ENCODE measurements around the gene UBE2F.

Gene UBE2F

DNA sequence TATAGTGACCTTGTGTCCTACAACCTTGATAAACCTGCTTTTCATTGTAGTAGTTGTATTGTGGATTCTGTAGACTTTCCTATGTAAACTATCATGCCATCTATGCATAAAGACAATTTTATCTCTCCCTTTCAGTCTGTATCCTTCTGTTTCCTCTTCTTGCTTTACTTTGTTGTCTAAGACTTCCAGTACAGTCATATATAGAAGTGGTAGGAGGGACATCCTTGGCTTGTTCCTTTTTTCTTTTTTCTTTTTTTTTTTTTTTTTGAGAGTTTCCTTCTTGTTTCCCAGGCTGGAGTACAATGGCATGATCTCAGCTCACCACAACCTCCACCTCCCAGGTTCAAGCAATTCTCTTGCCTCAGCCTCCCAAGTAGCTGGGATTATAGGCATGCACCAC is 39.7 kb downstream of the UBE2F start:
- TF ChIP-seq RAD21 (IDR thresholded peaks at IDR 0.05; ENCODE audit: low read depth) (no peak), NFIC (IDR thresholded peaks at IDR 0.05) (no peak), EP300 (IDR thresholded peaks at IDR 0.05; ENCODE audit: borderline replicate concordance) (no peak), TCF12 (IDR thresholded peaks at IDR 0.05; ENCODE audit: low read depth) (no peak), TEAD4 (IDR thresholded peaks at IDR 0.05) (no peak), YY1 (IDR thresholded peaks at IDR 0.05; ENCODE audit: low read depth) (no peak), CEBPB (IDR thresholded peaks at IDR 0.05) (no peak), ZBTB7A (IDR thresholded peaks at IDR 0.05; ENCODE audit: low read depth) (no peak), TAF1 (IDR thresholded peaks at IDR 0.05; ENCODE audit: low read depth) (no peak), CREB1 (IDR thresholded peaks at IDR 0.05; ENCODE audit: low read depth) (no peak), FOXM1 (IDR thresholded peaks at IDR 0.05; ENCODE audit: borderline replicate concordance, low read depth) (no peak)
- TF ChIP-seq, protein P1, sequence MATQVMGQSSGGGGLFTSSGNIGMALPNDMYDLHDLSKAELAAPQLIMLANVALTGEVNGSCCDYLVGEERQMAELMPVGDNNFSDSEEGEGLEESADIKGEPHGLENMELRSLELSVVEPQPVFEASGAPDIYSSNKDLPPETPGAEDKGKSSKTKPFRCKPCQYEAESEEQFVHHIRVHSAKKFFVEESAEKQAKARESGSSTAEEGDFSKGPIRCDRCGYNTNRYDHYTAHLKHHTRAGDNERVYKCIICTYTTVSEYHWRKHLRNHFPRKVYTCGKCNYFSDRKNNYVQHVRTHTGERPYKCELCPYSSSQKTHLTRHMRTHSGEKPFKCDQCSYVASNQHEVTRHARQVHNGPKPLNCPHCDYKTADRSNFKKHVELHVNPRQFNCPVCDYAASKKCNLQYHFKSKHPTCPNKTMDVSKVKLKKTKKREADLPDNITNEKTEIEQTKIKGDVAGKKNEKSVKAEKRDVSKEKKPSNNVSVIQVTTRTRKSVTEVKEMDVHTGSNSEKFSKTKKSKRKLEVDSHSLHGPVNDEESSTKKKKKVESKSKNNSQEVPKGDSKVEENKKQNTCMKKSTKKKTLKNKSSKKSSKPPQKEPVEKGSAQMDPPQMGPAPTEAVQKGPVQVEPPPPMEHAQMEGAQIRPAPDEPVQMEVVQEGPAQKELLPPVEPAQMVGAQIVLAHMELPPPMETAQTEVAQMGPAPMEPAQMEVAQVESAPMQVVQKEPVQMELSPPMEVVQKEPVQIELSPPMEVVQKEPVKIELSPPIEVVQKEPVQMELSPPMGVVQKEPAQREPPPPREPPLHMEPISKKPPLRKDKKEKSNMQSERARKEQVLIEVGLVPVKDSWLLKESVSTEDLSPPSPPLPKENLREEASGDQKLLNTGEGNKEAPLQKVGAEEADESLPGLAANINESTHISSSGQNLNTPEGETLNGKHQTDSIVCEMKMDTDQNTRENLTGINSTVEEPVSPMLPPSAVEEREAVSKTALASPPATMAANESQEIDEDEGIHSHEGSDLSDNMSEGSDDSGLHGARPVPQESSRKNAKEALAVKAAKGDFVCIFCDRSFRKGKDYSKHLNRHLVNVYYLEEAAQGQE (IDR thresholded peaks at IDR 0.05; ENCODE audit: low read depth) = no peak
- TF ChIP-seq, protein P2, sequence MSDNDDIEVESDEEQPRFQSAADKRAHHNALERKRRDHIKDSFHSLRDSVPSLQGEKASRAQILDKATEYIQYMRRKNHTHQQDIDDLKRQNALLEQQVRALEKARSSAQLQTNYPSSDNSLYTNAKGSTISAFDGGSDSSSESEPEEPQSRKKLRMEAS (IDR thresholded peaks at IDR 0.05) = no peak

DNA sequence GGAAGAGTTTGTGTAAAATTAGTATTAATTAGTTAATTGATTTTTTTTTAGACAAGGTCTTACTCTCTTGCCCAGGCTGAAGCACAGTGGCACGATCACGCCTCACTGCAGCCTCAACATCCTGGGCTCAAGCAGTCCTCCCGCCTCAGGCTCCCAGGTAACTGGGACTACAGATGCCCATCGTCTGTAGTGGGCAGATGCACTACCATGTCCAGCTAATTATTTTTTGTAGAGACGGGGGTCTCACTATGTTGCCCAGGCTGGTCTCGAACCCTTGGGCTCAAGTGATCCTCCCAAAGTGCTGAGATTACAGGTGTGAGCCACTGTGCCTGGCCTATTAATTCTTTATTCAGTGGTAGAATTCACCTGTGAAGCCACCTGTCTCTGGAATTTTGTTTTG is 41.1 kb downstream of the UBE2F start:
- TF ChIP-seq ZBTB7A (IDR thresholded peaks at IDR 0.05; ENCODE audit: low read depth) (no peak), EGR1 (IDR thresholded peaks at IDR 0.05) (no peak), CREB1 (IDR thresholded peaks at IDR 0.05; ENCODE audit: low read depth) (no peak), TEAD4 (IDR thresholded peaks at IDR 0.05) (no peak)
- TF ChIP-seq, protein P3, sequence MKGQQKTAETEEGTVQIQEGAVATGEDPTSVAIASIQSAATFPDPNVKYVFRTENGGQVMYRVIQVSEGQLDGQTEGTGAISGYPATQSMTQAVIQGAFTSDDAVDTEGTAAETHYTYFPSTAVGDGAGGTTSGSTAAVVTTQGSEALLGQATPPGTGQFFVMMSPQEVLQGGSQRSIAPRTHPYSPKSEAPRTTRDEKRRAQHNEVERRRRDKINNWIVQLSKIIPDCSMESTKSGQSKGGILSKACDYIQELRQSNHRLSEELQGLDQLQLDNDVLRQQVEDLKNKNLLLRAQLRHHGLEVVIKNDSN (IDR thresholded peaks at IDR 0.05) = no peak
- TF ChIP-seq, protein P1 (IDR thresholded peaks at IDR 0.05; ENCODE audit: low read depth) = no peak

DNA sequence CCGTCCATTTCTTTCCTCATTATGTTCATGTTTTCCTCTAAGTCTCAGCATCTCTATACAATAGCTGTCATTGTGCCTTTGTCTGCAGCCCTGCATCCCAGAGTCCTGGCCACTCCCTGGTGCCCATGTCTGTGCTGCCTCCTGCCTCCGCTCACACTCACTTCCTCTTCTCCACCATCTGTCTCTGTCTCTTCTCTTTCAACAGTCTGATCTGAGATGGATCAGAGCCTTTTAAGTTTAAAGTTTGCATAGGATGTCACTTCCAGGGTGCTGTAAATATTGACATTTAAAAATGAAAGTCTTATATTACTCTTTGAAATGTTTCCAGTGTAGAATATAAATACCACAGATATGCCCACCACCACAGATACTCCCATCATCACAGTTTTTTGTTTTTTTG is 42.7 kb downstream of the UBE2F start:
- TF ChIP-seq TEAD4 (IDR thresholded peaks at IDR 0.05) (no peak), YY1 (IDR thresholded peaks at IDR 0.05; ENCODE audit: low read depth) (no peak), EP300 (IDR thresholded peaks at IDR 0.05; ENCODE audit: borderline replicate concordance) (no peak), CEBPB (IDR thresholded peaks at IDR 0.05) (no peak), CREB1 (IDR thresholded peaks at IDR 0.05; ENCODE audit: low read depth) (no peak), NFIC (IDR thresholded peaks at IDR 0.05) (no peak), TCF12 (IDR thresholded peaks at IDR 0.05; ENCODE audit: low read depth) (no peak), ZBTB7A (IDR thresholded peaks at IDR 0.05; ENCODE audit: low read depth) (no peak), FOXM1 (IDR thresholded peaks at IDR 0.05; ENCODE audit: borderline replicate concordance, low read depth) (no peak), EGR1 (IDR thresholded peaks at IDR 0.05) (no peak), TAF1 (IDR thresholded peaks at IDR 0.05; ENCODE audit: low read depth) (no peak), RAD21 (IDR thresholded peaks at IDR 0.05; ENCODE audit: low read depth) (no peak)
- TF ChIP-seq, protein P3 (IDR thresholded peaks at IDR 0.05) = no peak
- TF ChIP-seq, protein P2 (IDR thresholded peaks at IDR 0.05) = no peak
- TF ChIP-seq, protein P1 (IDR thresholded peaks at IDR 0.05; ENCODE audit: low read depth) = no peak

DNA sequence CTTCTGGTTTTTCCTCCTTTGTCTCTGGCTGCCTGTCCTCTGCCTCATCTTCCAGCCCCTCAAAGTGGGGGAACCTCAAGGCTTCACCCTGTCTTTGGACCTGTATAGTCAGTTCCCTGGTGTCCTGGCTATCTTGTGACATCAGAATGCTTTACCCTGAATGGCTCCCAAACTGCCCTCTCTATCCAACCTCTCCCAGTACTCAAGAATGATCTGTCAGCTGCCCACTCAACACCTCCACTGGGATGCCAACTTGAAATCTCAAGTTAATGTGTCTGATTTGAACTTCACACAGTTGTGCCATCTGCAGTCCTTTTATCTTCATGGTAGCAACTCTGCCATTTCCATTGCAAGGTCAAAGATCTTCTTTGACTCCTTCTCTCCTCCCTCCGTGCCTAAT is 43.8 kb downstream of the UBE2F start:
- TF ChIP-seq, protein P3 (IDR thresholded peaks at IDR 0.05) = no peak
- TF ChIP-seq, protein P1 (IDR thresholded peaks at IDR 0.05; ENCODE audit: low read depth) = no peak
- TF ChIP-seq ZBTB7A (IDR thresholded peaks at IDR 0.05; ENCODE audit: low read depth) (no peak), EP300 (IDR thresholded peaks at IDR 0.05; ENCODE audit: borderline replicate concordance) (no peak), TAF1 (IDR thresholded peaks at IDR 0.05; ENCODE audit: low read depth) (no peak), FOXM1 (IDR thresholded peaks at IDR 0.05; ENCODE audit: borderline replicate concordance, low read depth) (no peak), CREB1 (IDR thresholded peaks at IDR 0.05; ENCODE audit: low read depth) (no peak)

Data from Ishikawa (cell line).